Posterior cingulate gyrus (tissue), 11 donors: Measurements from ENCODE around the gene MED27.
A peak's percentile ranks its signal among the peaks of the same experiment; 100 is the strongest.

Experiments
- DNase-seq, 10 donors: peaks; one replicate each; pipeline versions ENCODE4 v3.0.0 to v3.0.0-alpha.2; 2020 to 2021; ENCODE audit warnings: mixed read lengths in 3 of 10
- intact Hi-C: fragments of 100-400 bp; cut with DNase I; formaldehyde crosslinking; loops from one replicate; pipeline ENCODE4 v1.15.1; 2023

Gene MED27

GRCh38 chr9:132079391-132080091 is at the start of gene MED27:
MED27 (minus strand) TSS chr9:132079867; CDS start chr9:132079844, 23 bp downstream.
- intact Hi-C loops, result loop anchor here (10.0 kb wide), 2 partner anchors 85 to 155 kb away; partner anchors contain the start of gene NTNG2
- DNase-seq, result peak; percentile 90 to 99 (median 95)

- intact Hi-C loops, result no loop called here
- peak in 1 of 10 donors; percentile 42 for DNase-seq
Measured at GRCh38 chr9:132127888-132128534, 48.3 kb upstream of the MED27 start.

GRCh38 chr9:132126680-132127236 is 47.1 kb upstream of the MED27 start:
- peak in 1 of 10 donors; percentile 30 for DNase-seq
- intact Hi-C loops, result no loop called here

- DNase-seq, result peak in 1 of 10 donors; percentile 41
- intact Hi-C loops, result no loop called here
Measured at GRCh38 chr9:132125944-132126679, 46.4 kb upstream of the MED27 start.

GRCh38 chr9:132125361-132125760 is 45.7 kb upstream of the MED27 start:
- peak in 1 of 10 donors; percentile 12 for DNase-seq
- intact Hi-C loops, result no loop called here

- intact Hi-C loops, result no loop called here
- peak in 1 of 10 donors; percentile 42 for DNase-seq
Measured at GRCh38 chr9:132124800-132125199, 45.1 kb upstream of the MED27 start.

- DNase-seq, result no peak
- intact Hi-C loops, result no loop called here
Measured at GRCh38 chr9:132121021-132121420, 41.4 kb upstream of the MED27 start.

- no peak for DNase-seq
- intact Hi-C loops, result no loop called here
Measured at GRCh38 chr9:132117694-132118093, 38.0 kb upstream of the MED27 start.

- DNase-seq, result no peak
- intact Hi-C loops, result no loop called here
Measured at GRCh38 chr9:132116583-132116982, 36.9 kb upstream of the MED27 start.

GRCh38 chr9:132114102-132114707 is 34.5 kb upstream of the MED27 start:
- intact Hi-C loops, result no loop called here
- peak in 8 of 10 donors; percentile 29 to 93 (median 63) for DNase-seq

GRCh38 chr9:132109291-132109690 is 29.6 kb upstream of the MED27 start:
- peak in 1 of 10 donors; percentile 22 for DNase-seq
- intact Hi-C loops, result no loop called here

GRCh38 chr9:132108728-132109127 is 29.1 kb upstream of the MED27 start:
- DNase-seq, result peak in 3 of 10 donors; percentile 9 to 59 (median 10)

GRCh38 chr9:132099741-132100407 is 20.2 kb upstream of the MED27 start:
- DNase-seq, result peak in 1 of 10 donors; percentile 50
- intact Hi-C loops, result no loop called here

More at GRCh38 chr9:132108728-132109127, 29.1 kb upstream of the MED27 start:
- intact Hi-C loops, result no loop called here

GRCh38 chr9:132099167-132099566 is 19.5 kb upstream of the MED27 start:
- no peak for DNase-seq
- intact Hi-C loops, result no loop called here

GRCh38 chr9:132094314-132094791 is 14.7 kb upstream of the MED27 start:
- intact Hi-C loops, result no loop called here

GRCh38 chr9:132090771-132091170 is 11.1 kb upstream of the MED27 start:
- DNase-seq, result peak in 1 of 10 donors; percentile 8
- intact Hi-C loops, result no loop called here

More at GRCh38 chr9:132094314-132094791, 14.7 kb upstream of the MED27 start:
- no peak for DNase-seq

GRCh38 chr9:132087438-132088030 is 7.9 kb upstream of the MED27 start:
- DNase-seq, result peak in 2 of 10 donors; percentile 31 to 82
- intact Hi-C loops, result no loop called here

- intact Hi-C loops, result no loop called here
- peak in 1 of 10 donors; percentile 32 for DNase-seq
Measured at GRCh38 chr9:132082188-132082587, 2.5 kb upstream of the MED27 start.
